ENCODE measurements around the gene FAM89B. TPM values are rescaled to one million over a fixed set of nuclear protein-coding genes. Genes with fewer than 3 reads are reported as not detected.

FAM89B gene
- total and polyA plus RNA-seq, 2 donors (not counting 3 experiments of a cell fraction or from before 2014, with no cell fraction given): 63.1 to 153 TPM

DNA sequence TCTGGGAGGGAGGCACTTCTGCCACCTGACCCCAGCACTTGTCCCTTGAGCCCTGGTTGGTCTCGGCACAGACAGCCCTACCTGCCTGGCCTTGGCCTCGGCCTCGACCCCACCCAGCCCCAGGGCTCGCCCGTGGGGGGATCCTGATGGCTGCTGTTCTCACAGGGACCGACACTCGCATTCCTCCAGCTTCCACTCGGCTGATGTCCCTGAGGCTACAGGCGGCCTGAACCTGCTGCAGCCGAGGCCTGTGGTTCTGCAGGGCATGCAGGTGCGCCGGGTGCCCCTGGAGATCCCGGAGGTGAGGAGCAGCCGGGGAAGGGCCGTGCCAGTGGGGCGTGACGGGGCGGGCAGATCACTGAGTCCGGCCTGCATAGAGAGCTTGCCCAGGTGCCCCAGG is 48.3 kb downstream of the FAM89B start:
- Histone ChIP-seq H3K36me3 (ENCODE audit: control insufficient read depth in 2 of 2, extremely low read depth in 1 of 2, insufficient read depth in 2 of 2, low read length in 2 of 2) (peaks cover 4 to 60% of the 10 kb centered on the region in 2 experiments), H3K79me2 (ENCODE audit: control insufficient read depth, insufficient read depth, low read length) (peaks cover 20% of the 10 kb centered on the region), H3K4me3 (replicated peaks in 1 of 3; ENCODE audit: insufficient read depth in 1 of 3, low read depth in 1 of 3, low read length in 3 of 3) (no peak overlapping the region), H3K27me3 (ENCODE audit: control insufficient read depth in 2 of 2, insufficient read depth in 2 of 2, low read length in 2 of 2) (no peaks in the 10 kb centered on the region), H2AFZ (ENCODE audit: low read depth, low read length) (no peak overlapping the region), H3K4me1 (ENCODE audit: control insufficient read depth, extremely low read depth, insufficient read depth, low read length) (peaks cover 8% of the 10 kb centered on the region), H4K20me1 (replicated peaks; ENCODE audit: control insufficient read depth, extremely low read depth, insufficient read depth, low read length) (no peaks in the 10 kb centered on the region), H3K4me2 (ENCODE audit: insufficient read depth, low read length) (no peak overlapping the region), H3K9ac (replicated peaks; ENCODE audit: extremely low read depth, insufficient read depth, low read length) (no peak overlapping the region), H3K27ac (ENCODE audit: insufficient read depth, low read depth, low read length) (no peak overlapping the region), H3K9me1 (replicated peaks; ENCODE audit: control insufficient read depth, extremely low read depth, insufficient read depth, low read length) (no peaks in the 10 kb centered on the region), H3K9me3 (replicated peaks; ENCODE audit: control insufficient read depth, insufficient read depth, low read length) (no peaks in the 10 kb centered on the region)
- TF ChIP-seq POLR2A (IDR thresholded peaks at IDR 0.05; ENCODE audit: low read depth, low read length): no peak
- TF ChIP-seq POLR2AphosphoS5 (IDR thresholded peaks at IDR 0.05; ENCODE audit: insufficient read depth, low read depth, low read length): no peak
- TF ChIP-seq EZH2 (IDR thresholded peaks at IDR 0.05; ENCODE audit: borderline replicate concordance, low read depth, low read length, severe bottlenecking): no peak
- no peak for TF ChIP-seq JUN (IDR thresholded peaks at IDR 0.05; ENCODE audit: borderline replicate concordance, insufficient read depth, insufficient read length, low read depth)
- no peak for TF ChIP-seq CTCF (IDR thresholded peaks at IDR 0.05; ENCODE audit: extremely low read depth in 1 of 2, insufficient read depth in 1 of 2, low read depth in 1 of 2, low read length in 2 of 2)
- TF ChIP-seq MYC (IDR thresholded peaks at IDR 0.05; ENCODE audit: low read depth, low read length): no peak
- no TSS peak for BruUV-seq (replicated peaks)
- dilution Hi-C loops (cut with MboI; ENCODE audit: extremely low pct_ligation_motif_present, low sequenced_read_pairs) (no loop called here), intact Hi-C loops (cut with micrococcal nuclease) (no loop called here)
- FAIRE-seq (no peak), DNase-seq (ENCODE audit: low read depth, low spot score) (no peak)
- ChIA-PET CTCF (no interaction called here), POLR2A (no interaction called here)

- FAIRE-seq: no peak
- Histone ChIP-seq H3K36me3 (ENCODE audit: control insufficient read depth in 2 of 2, extremely low read depth in 1 of 2, insufficient read depth in 2 of 2, low read length in 2 of 2) (peaks cover 6 to 61% of the 10 kb centered on the region in 2 experiments), H3K4me1 (ENCODE audit: control insufficient read depth, extremely low read depth, insufficient read depth, low read length) (peaks cover 6% of the 10 kb centered on the region), H3K9me3 (replicated peaks; ENCODE audit: control insufficient read depth, insufficient read depth, low read length) (no peaks in the 10 kb centered on the region), H3K4me3 (replicated peaks in 1 of 3; ENCODE audit: insufficient read depth in 1 of 3, low read depth in 1 of 3, low read length in 3 of 3) (no peak overlapping the region), H3K27ac (ENCODE audit: insufficient read depth, low read depth, low read length) (no peak overlapping the region), H3K9ac (replicated peaks; ENCODE audit: extremely low read depth, insufficient read depth, low read length) (no peak overlapping the region), H3K27me3 (ENCODE audit: control insufficient read depth in 2 of 2, insufficient read depth in 2 of 2, low read length in 2 of 2) (no peaks in the 10 kb centered on the region), H3K4me2 (ENCODE audit: insufficient read depth, low read length) (no peak overlapping the region), H3K79me2 (ENCODE audit: control insufficient read depth, insufficient read depth, low read length) (peaks cover 16% of the 10 kb centered on the region), H3K9me1 (replicated peaks; ENCODE audit: control insufficient read depth, extremely low read depth, insufficient read depth, low read length) (no peaks in the 10 kb centered on the region), H4K20me1 (replicated peaks; ENCODE audit: control insufficient read depth, extremely low read depth, insufficient read depth, low read length) (no peaks in the 10 kb centered on the region), H2AFZ (ENCODE audit: low read depth, low read length) (no peak overlapping the region)
- TF ChIP-seq FOS (IDR thresholded peaks at IDR 0.05; ENCODE audit: borderline replicate concordance, insufficient read depth, low read length): no peak
- no peak for TF ChIP-seq POLR2AphosphoS5 (IDR thresholded peaks at IDR 0.05; ENCODE audit: insufficient read depth, low read depth, low read length)
- no peak for TF ChIP-seq POLR2A (IDR thresholded peaks at IDR 0.05; ENCODE audit: low read depth, low read length)
- TF ChIP-seq MAX (IDR thresholded peaks at IDR 0.05; ENCODE audit: insufficient read depth, insufficient read length): no peak
- no peak for TF ChIP-seq GATA2 (IDR thresholded peaks at IDR 0.05; ENCODE audit: insufficient read depth, insufficient read length, low read depth, low read length)
- no peak for TF ChIP-seq CTCF (IDR thresholded peaks at IDR 0.05; ENCODE audit: extremely low read depth in 1 of 2, insufficient read depth in 1 of 2, low read depth in 1 of 2, low read length in 2 of 2)
- TF ChIP-seq JUN (IDR thresholded peaks at IDR 0.05; ENCODE audit: borderline replicate concordance, insufficient read depth, insufficient read length, low read depth): no peak
- no peak for TF ChIP-seq MYC (IDR thresholded peaks at IDR 0.05; ENCODE audit: low read depth, low read length)
- no peak for TF ChIP-seq EZH2 (IDR thresholded peaks at IDR 0.05; ENCODE audit: borderline replicate concordance, low read depth, low read length, severe bottlenecking)
- POLR2A ChIA-PET: no interaction called here
- intact Hi-C loops (cut with micrococcal nuclease) (no loop called here), dilution Hi-C loops (cut with MboI; ENCODE audit: extremely low pct_ligation_motif_present, low sequenced_read_pairs) (no loop called here)
- CTCF ChIA-PET: interaction anchor here (1.2 kb wide), 1 partner anchor 17 kb away, joined by 3 read pairs; the partner anchor contains the start of gene SIPA1
- BruUV-seq (replicated peaks): no TSS peak
- DNase-seq (ENCODE audit: low read depth, low spot score): no peak
Measured at GRCh38 chr11:65621460-65621859, 49.1 kb downstream of the FAM89B start.

Measured in endothelial cell of umbilical vein (primary cell).